Osteoblast (primary cell): ENCODE data around the gene ORC6. TPM values are rescaled to one million over a fixed set of nuclear protein-coding genes. Genes with fewer than 3 reads are reported as not detected.

Experiments
- DNase-seq: peaks from one replicate; pipeline ENCODE4 v3.0.0; 2011; ENCODE audit warnings: low spot score, mixed read lengths; ENCODE audit not compliant: insufficient read length; ENCODE audit errors: missing footprints
- H2AFZ ChIP-seq: 2 replicates; pipeline ENCODE4 v1.6.0; 2011; ENCODE audit warnings: mild to moderate bottlenecking, low read length
- H3K27ac ChIP-seq: 2 replicates; pipeline ENCODE4 v1.5.1; 2011; ENCODE audit warnings: mild to moderate bottlenecking, low read depth, low read length, moderate library complexity
- H3K27me3 ChIP-seq: 2 replicates; pipeline ENCODE4 v1.6.0; 2012; ENCODE audit warnings: mild to moderate bottlenecking, control low read depth, inconsistent platforms, low read length, moderate library complexity; ENCODE audit not compliant: insufficient read depth
- H3K36me3 ChIP-seq: 2 replicates; pipeline ENCODE4 v1.5.1; 2011; ENCODE audit warnings: mild to moderate bottlenecking, low read length, control low read depth, moderate library complexity; ENCODE audit not compliant: insufficient read depth
- H3K4me1 ChIP-seq: 2 replicates; pipeline ENCODE4 v1.5.1; 2011; ENCODE audit warnings: mild to moderate bottlenecking, low read length, control low read depth, moderate library complexity; ENCODE audit not compliant: insufficient read depth
- H3K4me2 ChIP-seq: 2 replicates; pipeline ENCODE4 v1.6.0; 2011; ENCODE audit warnings: mild to moderate bottlenecking, low read length; ENCODE audit not compliant: insufficient read depth
- H3K4me3 ChIP-seq: fragments of 200-600 bp; sonication (generic); 3 replicates; pipeline ENCODE4 v1.5.1; 2012; ENCODE audit warnings: mild to moderate bottlenecking, low read length, inconsistent platforms; ENCODE audit not compliant: insufficient read depth
- H3K79me2 ChIP-seq: 2 replicates; pipeline ENCODE4 v1.6.0; 2012; ENCODE audit warnings: mild to moderate bottlenecking, low read length, control low read depth, inconsistent platforms; ENCODE audit not compliant: insufficient read depth
- H3K9me3 ChIP-seq: 2 replicates; pipeline ENCODE4 v1.5.1; 2011; ENCODE audit warnings: low read depth, low read length, control low read depth
- H4K20me1 ChIP-seq: 2 replicates; pipeline ENCODE4 v1.6.0; 2012; ENCODE audit warnings: mild to moderate bottlenecking, low read length, control low read depth; ENCODE audit not compliant: insufficient read depth
- CTCF ChIP-seq: IDR thresholded peaks from 2 replicates; pipeline ENCODE4 v1.5.1; 2011; ENCODE audit warnings: mild to moderate bottlenecking, low read depth, low read length, moderate library complexity; ENCODE audit errors: extremely low read depth
- total RNA-seq: library from RNA; depleted of rRNA; stranded (reverse); fragments of >200 nt; gene quantifications from 2 replicates; pipeline ENCODE4 v1.2.3, GENCODE V29; 2012

Gene ORC6
- total RNA-seq, 1 donor = 4.0 TPM

- TF ChIP-seq CTCF = no peak
- Histone ChIP-seq H3K27me3 (no peaks in the 10 kb centered on the region), H3K4me3 (no peak overlapping the region), H4K20me1 (no peaks in the 10 kb centered on the region), H3K9me3 (no peaks in the 10 kb centered on the region), H2AFZ (no peak overlapping the region), H3K4me1 (no peaks in the 10 kb centered on the region), H3K4me2 (no peak overlapping the region), H3K36me3 (no peaks in the 10 kb centered on the region), H3K79me2 (no peaks in the 10 kb centered on the region), H3K27ac (no peak overlapping the region)
- DNase-seq = no peak
Observed at GRCh38 chr16:46731691-46732555, 42.5 kb downstream of the ORC6 start.

GRCh38 chr16:46732561-46732960 is 43.1 kb downstream of the ORC6 start:
- Histone ChIP-seq H3K36me3 (no peaks in the 10 kb centered on the region), H3K4me2 (no peak overlapping the region), H3K27ac (no peak overlapping the region), H3K4me3 (no peak overlapping the region), H3K4me1 (no peaks in the 10 kb centered on the region), H4K20me1 (no peaks in the 10 kb centered on the region), H3K9me3 (no peaks in the 10 kb centered on the region), H3K27me3 (no peaks in the 10 kb centered on the region), H3K79me2 (no peaks in the 10 kb centered on the region), H2AFZ (no peak overlapping the region)
- DNase-seq = no peak
- no peak for TF ChIP-seq CTCF

GRCh38 chr16:46733319-46733830 is 43.9 kb downstream of the ORC6 start:
- H3K9me3 ChIP-seq = no peaks in the 10 kb centered on the region
- no peak for DNase-seq
- no peak overlapping the region for H3K4me3 ChIP-seq
- no peak overlapping the region for H2AFZ ChIP-seq
- no peaks in the 10 kb centered on the region for H3K4me1 ChIP-seq
- no peak for TF ChIP-seq CTCF
- no peak overlapping the region for H3K4me2 ChIP-seq
- no peaks in the 10 kb centered on the region for H4K20me1 ChIP-seq
- no peaks in the 10 kb centered on the region for H3K79me2 ChIP-seq
- H3K36me3 ChIP-seq = no peaks in the 10 kb centered on the region
- H3K27me3 ChIP-seq = no peaks in the 10 kb centered on the region
- no peak overlapping the region for H3K27ac ChIP-seq

- no peaks in the 10 kb centered on the region for H3K4me1 ChIP-seq
- no peak for TF ChIP-seq CTCF
- H3K36me3 ChIP-seq = no peaks in the 10 kb centered on the region
- H2AFZ ChIP-seq = no peak overlapping the region
- DNase-seq = peak; percentile 73
- no peak overlapping the region for H3K27ac ChIP-seq
- no peaks in the 10 kb centered on the region for H3K27me3 ChIP-seq
- H3K9me3 ChIP-seq = no peaks in the 10 kb centered on the region
- no peaks in the 10 kb centered on the region for H3K79me2 ChIP-seq
- no peak overlapping the region for H3K4me2 ChIP-seq
- H3K4me3 ChIP-seq = no peak overlapping the region
- no peaks in the 10 kb centered on the region for H4K20me1 ChIP-seq
Observed at GRCh38 chr16:46736695-46737094, 47.2 kb downstream of the ORC6 start.
